GM21381 (cell line): ENCODE measurements around the gene IL25.
"Not testable (repeated sequence)": the region's sequence is repeated elsewhere in the genome, so short reads cannot be mapped to it uniquely, and the experiment has no call there.

ENCODE experiments used
- ATAC-seq: cut with Tn5 transposase; IDR thresholded peaks from one replicate; pipeline ENCODE4 v1.9.1; 2021; ENCODE audit warnings: mild to moderate bottlenecking, moderate library complexity; ENCODE audit not compliant: unreplicated experiment

Gene IL25

GRCh38 chr14:23407516-23408306, 35.1 kb downstream of the IL25 start, which contains the start of gene MYH6:
TSS of gene MYH6 (minus strand) at chr14:23408273. CDS start at chr14:23407223, 1,050 bp downstream.
- no peak for ATAC-seq

GRCh38 chr14:23408307-23408630, 35.7 kb downstream of the IL25 start:
- ATAC-seq = no peak

- ATAC-seq = no peak
Measured at GRCh38 chr14:23409475-23409874, 36.9 kb downstream of the IL25 start.

- no peak for ATAC-seq
Measured at GRCh38 chr14:23409966-23410635, 37.5 kb downstream of the IL25 start.

- ATAC-seq = no peak
Measured at GRCh38 chr14:23411563-23412525, 39.2 kb downstream of the IL25 start.

- no peak for ATAC-seq
Measured at GRCh38 chr14:23413681-23414080, 41.1 kb downstream of the IL25 start.

GRCh38 chr14:23414254-23414653, 41.6 kb downstream of the IL25 start:
- ATAC-seq = no peak

GRCh38 chr14:23414906-23415820, 42.6 kb downstream of the IL25 start:
- no peak for ATAC-seq

- ATAC-seq = no peak
Measured at GRCh38 chr14:23415821-23416778, 43.5 kb downstream of the IL25 start.

GRCh38 chr14:23416801-23417200, 44.2 kb downstream of the IL25 start:
- no peak for ATAC-seq

- not testable (repeated sequence) for ATAC-seq
Measured at GRCh38 chr14:23417269-23417668, 44.7 kb downstream of the IL25 start.

GRCh38 chr14:23418021-23418420, 45.4 kb downstream of the IL25 start:
- no peak for ATAC-seq

- ATAC-seq = not testable (repeated sequence)
Measured at GRCh38 chr14:23419646-23420045, 47.0 kb downstream of the IL25 start.

- no peak for ATAC-seq
Measured at GRCh38 chr14:23421594-23421993, 49.0 kb downstream of the IL25 start.

GRCh38 chr14:23423657-23424056, 51.0 kb downstream of the IL25 start:
- no peak for ATAC-seq

- ATAC-seq = no peak
Measured at GRCh38 chr14:23425169-23425568, 52.6 kb downstream of the IL25 start.

GRCh38 chr14:23425798-23426197, 53.2 kb downstream of the IL25 start:
- not testable (repeated sequence) for ATAC-seq
